Astrocyte (in vitro differentiated cells and primary cell): ENCODE data around the gene SHROOM3. TPM values are rescaled to one million over a fixed set of nuclear protein-coding genes. Genes with fewer than 3 reads are reported as not detected.

Source experiments
- DNase-seq: peaks from one replicate; pipeline ENCODE4 v3.0.0-alpha.2; 2010; ENCODE audit warnings: low read depth
- FAIRE-seq: peaks from 2 replicates; lab custom pipeline; 2011; peaks lifted over from hg19 to GRCh38; lab: Jason Lieb, UNC
- H2AFZ ChIP-seq: 2 replicates; pipeline ENCODE4 v1.6.0; 2012; ENCODE audit warnings: low read depth, low read length, inconsistent platforms
- H3K27ac ChIP-seq: 2 replicates; pipeline ENCODE4 v1.5.1; 2011; ENCODE audit warnings: low read depth, low read length, inconsistent platforms
- H3K27me3 ChIP-seq: 2 replicates; pipeline ENCODE4 v1.6.0; 2011; ENCODE audit warnings: low read length, inconsistent platforms; ENCODE audit not compliant: insufficient read depth
- H3K36me3 ChIP-seq: 2 replicates; pipeline ENCODE4 v1.5.1; 2011; ENCODE audit warnings: low read length, inconsistent platforms; ENCODE audit not compliant: insufficient read depth
- H3K4me1 ChIP-seq: 2 replicates; pipeline ENCODE4 v1.5.1; 2011; ENCODE audit warnings: low read length, inconsistent platforms; ENCODE audit not compliant: insufficient read depth
- H3K4me2 ChIP-seq: 2 replicates; pipeline ENCODE4 v1.6.0; 2012; ENCODE audit warnings: low read length, inconsistent platforms
- H3K4me3 ChIP-seq: 2 replicates; pipeline ENCODE4 v1.5.1; 2011; ENCODE audit warnings: low read depth, mild to moderate bottlenecking, low read length, inconsistent platforms; ENCODE audit not compliant: insufficient read depth
- H3K79me2 ChIP-seq: 2 replicates; pipeline ENCODE4 v1.6.0; 2012; ENCODE audit warnings: mild to moderate bottlenecking, low read length, inconsistent platforms; ENCODE audit not compliant: insufficient read depth
- H3K9ac ChIP-seq: 2 replicates; pipeline ENCODE4 v1.6.0; 2012; ENCODE audit warnings: mild to moderate bottlenecking, low read length, inconsistent platforms
- H3K9me3 ChIP-seq: 2 replicates; pipeline ENCODE4 v1.5.1; 2012; ENCODE audit warnings: low read depth, mild to moderate bottlenecking, low read length, inconsistent platforms; ENCODE audit not compliant: insufficient read depth
- H4K20me1 ChIP-seq: 2 replicates; pipeline ENCODE4 v1.6.0; 2012; ENCODE audit warnings: low read length, inconsistent platforms; ENCODE audit not compliant: insufficient read depth
- H3K27ac Mint-ChIP-seq: one replicate; pipeline ENCODE4 v1.8.0; 2021; ENCODE audit warnings: mild to moderate bottlenecking, mixed read lengths; ENCODE audit not compliant: unreplicated experiment
- H3K27me3 Mint-ChIP-seq: one replicate; pipeline ENCODE4 v1.8.0; 2021; ENCODE audit warnings: low read depth, mixed read lengths; ENCODE audit not compliant: unreplicated experiment
- H3K36me3 Mint-ChIP-seq: one replicate; pipeline ENCODE4 v1.8.0; 2021; ENCODE audit warnings: low read depth, mixed read lengths; ENCODE audit not compliant: unreplicated experiment
- H3K4me1 Mint-ChIP-seq: one replicate; pipeline ENCODE4 v1.8.0; 2021; ENCODE audit warnings: low read depth, mixed read lengths; ENCODE audit not compliant: unreplicated experiment
- H3K4me3 Mint-ChIP-seq: one replicate; pipeline ENCODE4 v1.8.0; 2021; ENCODE audit warnings: mild to moderate bottlenecking, moderate library complexity, mixed read lengths; ENCODE audit not compliant: unreplicated experiment
- H3K9me3 Mint-ChIP-seq: one replicate; pipeline ENCODE4 v1.8.0; 2021; ENCODE audit warnings: mild to moderate bottlenecking, mixed read lengths; ENCODE audit not compliant: unreplicated experiment
- CTCF ChIP-seq: IDR thresholded peaks from 2 replicates; pipeline ENCODE4 v1.5.1; 2011; ENCODE audit warnings: low read depth, mild to moderate bottlenecking, inconsistent platforms, low read length, moderate library complexity; ENCODE audit not compliant: insufficient read depth
- EZH2 ChIP-seq: IDR thresholded peaks from 2 replicates; pipeline ENCODE4 v1.6.1; 2012; ENCODE audit warnings: mild to moderate bottlenecking, low read length, inconsistent platforms; ENCODE audit not compliant: insufficient read depth
- total RNA-seq: library from RNA; stranded (reverse); gene quantifications from 2 replicates; pipeline ENCODE4 v1.2.1, GENCODE V29; 2021

Gene SHROOM3
- total RNA-seq, 1 donor from 2014 or later = 64.6 TPM

GRCh38 chr4:76622126-76622525 lies 187.1 kb downstream of the SHROOM3 start:
- no peaks in the 10 kb centered on the region for H3K9me3 Mint-ChIP-seq
- H3K27ac Mint-ChIP-seq = peak overlapping the region; percentile 38
- H3K4me1 ChIP-seq = peaks cover 31% of the 10 kb centered on the region
- H3K79me2 ChIP-seq = peaks cover 4% of the 10 kb centered on the region
- FAIRE-seq (no peak), DNase-seq (no peak)
- H3K4me1 Mint-ChIP-seq = peaks cover 43% of the 10 kb centered on the region
- H3K36me3 Mint-ChIP-seq = peaks cover 2% of the 10 kb centered on the region
- no peak overlapping the region for H3K27ac ChIP-seq
- TF ChIP-seq CTCF = no peak
- no peak for TF ChIP-seq EZH2
- no peaks in the 10 kb centered on the region for H4K20me1 ChIP-seq
- H3K9me3 ChIP-seq = no peaks in the 10 kb centered on the region
- H3K4me2 ChIP-seq = peak overlapping the region; percentile 8
- no peaks in the 10 kb centered on the region for H3K27me3 ChIP-seq
- no peak overlapping the region for H3K9ac ChIP-seq
- no peak overlapping the region for H3K4me3 ChIP-seq
- H2AFZ ChIP-seq = no peak overlapping the region
- H3K27me3 Mint-ChIP-seq = no peaks in the 10 kb centered on the region
- H3K4me3 Mint-ChIP-seq = no peak overlapping the region
- H3K36me3 ChIP-seq = no peaks in the 10 kb centered on the region

- no peaks in the 10 kb centered on the region for H4K20me1 ChIP-seq
- H3K4me2 ChIP-seq = no peak overlapping the region
- no peaks in the 10 kb centered on the region for H3K9me3 ChIP-seq
- H3K27me3 Mint-ChIP-seq = no peaks in the 10 kb centered on the region
- DNase-seq (no peak), FAIRE-seq (no peak)
- H3K27ac Mint-ChIP-seq = peak overlapping the region; percentile 98
- H3K9ac ChIP-seq = no peak overlapping the region
- H3K4me1 Mint-ChIP-seq = peaks cover 43% of the 10 kb centered on the region
- TF ChIP-seq CTCF (no peak), EZH2 (no peak)
- H3K27me3 ChIP-seq = no peaks in the 10 kb centered on the region
- H3K9me3 Mint-ChIP-seq = no peaks in the 10 kb centered on the region
- peak overlapping the region; percentile 97 for H3K27ac ChIP-seq
- H3K36me3 ChIP-seq = no peaks in the 10 kb centered on the region
- H3K4me3 Mint-ChIP-seq = no peak overlapping the region
- peaks cover 31% of the 10 kb centered on the region for H3K4me1 ChIP-seq
- H3K79me2 ChIP-seq = peaks cover 4% of the 10 kb centered on the region
- no peak overlapping the region for H2AFZ ChIP-seq
- peaks cover 2% of the 10 kb centered on the region for H3K36me3 Mint-ChIP-seq
- H3K4me3 ChIP-seq = no peak overlapping the region
Measured at GRCh38 chr4:76622717-76623116, 187.7 kb downstream of the SHROOM3 start.

- FAIRE-seq (peak; percentile 49), DNase-seq (no peak)
- peak overlapping the region; percentile 97 for H3K27ac ChIP-seq
- H4K20me1 ChIP-seq = no peaks in the 10 kb centered on the region
- no peaks in the 10 kb centered on the region for H3K9me3 ChIP-seq
- H3K4me1 ChIP-seq = peaks cover 31% of the 10 kb centered on the region
- Mint-ChIP-seq H3K36me3 (peaks cover 2% of the 10 kb centered on the region), H3K27me3 (no peaks in the 10 kb centered on the region), H3K9me3 (no peaks in the 10 kb centered on the region), H3K27ac (peak overlapping the region; percentile 98), H3K4me1 (peaks cover 43% of the 10 kb centered on the region), H3K4me3 (peak overlapping the region; percentile 6)
- H2AFZ ChIP-seq = no peak overlapping the region
- peak overlapping the region; percentile 86 for H3K9ac ChIP-seq
- H3K79me2 ChIP-seq = peaks cover 4% of the 10 kb centered on the region
- TF ChIP-seq EZH2 (no peak), CTCF (no peak)
- no peaks in the 10 kb centered on the region for H3K36me3 ChIP-seq
- H3K4me2 ChIP-seq = peak overlapping the region; percentile 82
- H3K27me3 ChIP-seq = no peaks in the 10 kb centered on the region
- H3K4me3 ChIP-seq = no peak overlapping the region
Measured at GRCh38 chr4:76623217-76624045, 188.4 kb downstream of the SHROOM3 start.
